MCF 10A (cell line): ENCODE results near the gene KIF26A. TPM values are rescaled to one million over a fixed set of nuclear protein-coding genes. Genes with fewer than 3 reads are reported as not detected.

Source experiments
- BruUV-seq: library from RNA; stranded (reverse); fragments of 400-500 nt; replicated peaks from 2 replicates; lab custom pipeline; 2021; lab: Mats Ljungman, UMichigan
- CTCF ChIA-PET: fragments of 300-600 bp; sonication (Branson Sonifier 250); formaldehyde crosslinking; extraction: SDS; loops from one replicate; lab custom pipeline; 2021; ENCODE audit warnings: antibody characterized with exemption, inconsistent platforms; lab: Yijun Ruan, JAX
- POLR2A ChIA-PET: fragments of 300-600, 350-650 bp; sonication (Branson Sonifier 250); formaldehyde crosslinking; extraction: SDS; loops from one replicate; lab custom pipeline; 2020; ENCODE audit warnings: antibody characterized with exemption, inconsistent platforms; lab: Yijun Ruan, JAX
- DNase-seq: peaks from one replicate; pipeline ENCODE4 v3.0.0-alpha.2; 2018; ENCODE audit not compliant: unreplicated experiment
- H3K27ac Mint-ChIP-seq: one replicate; pipeline ENCODE4 v1.8.0; 2022; ENCODE audit warnings: mild to moderate bottlenecking, low read depth, mixed read lengths; ENCODE audit not compliant: unreplicated experiment
- H3K27me3 Mint-ChIP-seq: one replicate; pipeline ENCODE4 v1.8.0; 2022; ENCODE audit warnings: mixed read lengths; ENCODE audit not compliant: insufficient read depth, unreplicated experiment
- H3K36me3 Mint-ChIP-seq: one replicate; pipeline ENCODE4 v1.8.0; 2022; ENCODE audit warnings: mild to moderate bottlenecking, moderate library complexity, mixed read lengths; ENCODE audit not compliant: insufficient read depth, unreplicated experiment
- H3K4me1 Mint-ChIP-seq: one replicate; pipeline ENCODE4 v1.8.0; 2022; ENCODE audit warnings: mixed read lengths; ENCODE audit not compliant: insufficient read depth, unreplicated experiment
- H3K4me3 Mint-ChIP-seq: one replicate; pipeline ENCODE4 v1.8.0; 2022; ENCODE audit warnings: mild to moderate bottlenecking, moderate library complexity, mixed read lengths; ENCODE audit not compliant: unreplicated experiment
- H3K9me3 Mint-ChIP-seq: one replicate; pipeline ENCODE4 v1.8.0; 2022; ENCODE audit warnings: mixed read lengths; ENCODE audit not compliant: unreplicated experiment
- CTCF ChIP-seq: fragments of 200-600 bp; IDR thresholded peaks from one replicate; pipeline ENCODE4 v1.8.0; 2022; ENCODE audit warnings: antibody characterized with exemption, mild to moderate bottlenecking; ENCODE audit not compliant: unreplicated experiment
- intact Hi-C: fragments of 100-400 bp; cut with micrococcal nuclease; formaldehyde crosslinking; loops from 2 replicates; pipeline ENCODE4 v1.14.1; 2022
- total RNA-seq: library from RNA; stranded (reverse); gene quantifications from 2 replicates; pipeline ENCODE4 v1.2.3, GENCODE V29; 2022

Gene KIF26A
- total RNA-seq, 1 experiment from 2014 or later: 0.26 TPM

- ChIA-PET CTCF (interaction anchor here (0.6 to 1.8 kb wide), 6 partner anchors 9 to 841 kb away, joined by 3 to 6 read pairs (median 4); no protein-coding TSS in a partner anchor), POLR2A (no interaction called here)
- intact Hi-C loops: no loop called here
- TF ChIP-seq CTCF: no peak
- no peaks in the 10 kb centered on the region for H3K27me3 Mint-ChIP-seq
- no TSS peak for BruUV-seq
- H3K4me3 Mint-ChIP-seq: no peak overlapping the region
- DNase-seq: no peak
- no peaks in the 10 kb centered on the region for H3K36me3 Mint-ChIP-seq
- peaks cover 8% of the 10 kb centered on the region for H3K4me1 Mint-ChIP-seq
- no peaks in the 10 kb centered on the region for H3K9me3 Mint-ChIP-seq
- H3K27ac Mint-ChIP-seq: no peak overlapping the region
Observed at GRCh38 chr14:104096318-104096717, 42.1 kb upstream of the KIF26A start.

- H3K27ac Mint-ChIP-seq: no peak overlapping the region
- no peaks in the 10 kb centered on the region for H3K27me3 Mint-ChIP-seq
- DNase-seq: no peak
- ChIA-PET CTCF (interaction anchor here (0.7 to 1.8 kb wide), 6 partner anchors 8 to 426 kb away, joined by 3 to 6 read pairs (median 4); no protein-coding TSS in a partner anchor), POLR2A (no interaction called here)
- H3K9me3 Mint-ChIP-seq: no peaks in the 10 kb centered on the region
- no peaks in the 10 kb centered on the region for H3K36me3 Mint-ChIP-seq
- H3K4me1 Mint-ChIP-seq: peaks cover 8% of the 10 kb centered on the region
- TF ChIP-seq CTCF: peak; percentile 30
- intact Hi-C loops: no loop called here
- H3K4me3 Mint-ChIP-seq: no peak overlapping the region
- no TSS peak for BruUV-seq
Observed at GRCh38 chr14:104096751-104097700, 41.4 kb upstream of the KIF26A start.

GRCh38 chr14:104098272-104099095 is 39.9 kb upstream of the KIF26A start:
- no peaks in the 10 kb centered on the region for H3K36me3 Mint-ChIP-seq
- no peak for DNase-seq
- POLR2A ChIA-PET: no interaction called here
- H3K27me3 Mint-ChIP-seq: no peaks in the 10 kb centered on the region
- CTCF ChIA-PET: interaction anchor here (0.6 to 1.6 kb wide), 6 partner anchors 16 to 425 kb away, joined by 3 to 4 read pairs (median 3); no protein-coding TSS in a partner anchor
- intact Hi-C loops: no loop called here
- H3K9me3 Mint-ChIP-seq: no peaks in the 10 kb centered on the region
- H3K4me3 Mint-ChIP-seq: no peak overlapping the region
- H3K4me1 Mint-ChIP-seq: peaks cover 8% of the 10 kb centered on the region
- no TSS peak for BruUV-seq
- no peak overlapping the region for H3K27ac Mint-ChIP-seq
- TF ChIP-seq CTCF: no peak
